ENCODE measurements around the gene KPNA3. TPM values are rescaled to one million over a fixed set of nuclear protein-coding genes. Genes with fewer than 3 reads are reported as not detected.

The KPNA3 gene
- total RNA-seq, 1 donor, result 36.7 TPM

GRCh38 chr13:49831455-49831854, 39.0 kb upstream of the KPNA3 start:
- TF ChIP-seq, protein P1, sequence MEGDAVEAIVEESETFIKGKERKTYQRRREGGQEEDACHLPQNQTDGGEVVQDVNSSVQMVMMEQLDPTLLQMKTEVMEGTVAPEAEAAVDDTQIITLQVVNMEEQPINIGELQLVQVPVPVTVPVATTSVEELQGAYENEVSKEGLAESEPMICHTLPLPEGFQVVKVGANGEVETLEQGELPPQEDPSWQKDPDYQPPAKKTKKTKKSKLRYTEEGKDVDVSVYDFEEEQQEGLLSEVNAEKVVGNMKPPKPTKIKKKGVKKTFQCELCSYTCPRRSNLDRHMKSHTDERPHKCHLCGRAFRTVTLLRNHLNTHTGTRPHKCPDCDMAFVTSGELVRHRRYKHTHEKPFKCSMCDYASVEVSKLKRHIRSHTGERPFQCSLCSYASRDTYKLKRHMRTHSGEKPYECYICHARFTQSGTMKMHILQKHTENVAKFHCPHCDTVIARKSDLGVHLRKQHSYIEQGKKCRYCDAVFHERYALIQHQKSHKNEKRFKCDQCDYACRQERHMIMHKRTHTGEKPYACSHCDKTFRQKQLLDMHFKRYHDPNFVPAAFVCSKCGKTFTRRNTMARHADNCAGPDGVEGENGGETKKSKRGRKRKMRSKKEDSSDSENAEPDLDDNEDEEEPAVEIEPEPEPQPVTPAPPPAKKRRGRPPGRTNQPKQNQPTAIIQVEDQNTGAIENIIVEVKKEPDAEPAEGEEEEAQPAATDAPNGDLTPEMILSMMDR (IDR thresholded peaks at IDR 0.05; ENCODE audit: insufficient read depth, low read depth, low read length), result no peak
- no peak overlapping the region for H3K4me3 ChIP-seq (ENCODE audit: low read depth, low read length)
- DNase-seq (ENCODE audit: low read depth), result no peak

GRCh38 chr13:49830721-49831120, 38.2 kb upstream of the KPNA3 start:
- TF ChIP-seq, protein P1 (IDR thresholded peaks at IDR 0.05; ENCODE audit: insufficient read depth, low read depth, low read length), result no peak
- no peak for DNase-seq (ENCODE audit: low read depth)
- H3K4me3 ChIP-seq (ENCODE audit: low read depth, low read length), result no peak overlapping the region

GRCh38 chr13:49829715-49830114, 37.2 kb upstream of the KPNA3 start:
- DNase-seq (ENCODE audit: low read depth), result no peak
- TF ChIP-seq, protein P1 (IDR thresholded peaks at IDR 0.05; ENCODE audit: insufficient read depth, low read depth, low read length), result no peak
- no peak overlapping the region for H3K4me3 ChIP-seq (ENCODE audit: low read depth, low read length)

- no peak overlapping the region for H3K4me3 ChIP-seq (ENCODE audit: low read depth, low read length)
- TF ChIP-seq, protein P1 (IDR thresholded peaks at IDR 0.05; ENCODE audit: insufficient read depth, low read depth, low read length), result no peak
- no peak for DNase-seq (ENCODE audit: low read depth)
Measured at GRCh38 chr13:49828453-49828852, 36.0 kb upstream of the KPNA3 start.

GRCh38 chr13:49827891-49828290, 35.4 kb upstream of the KPNA3 start:
- H3K4me3 ChIP-seq (ENCODE audit: low read depth, low read length), result no peak overlapping the region
- no peak for DNase-seq (ENCODE audit: low read depth)
- TF ChIP-seq, protein P1 (IDR thresholded peaks at IDR 0.05; ENCODE audit: insufficient read depth, low read depth, low read length), result no peak

DNA sequence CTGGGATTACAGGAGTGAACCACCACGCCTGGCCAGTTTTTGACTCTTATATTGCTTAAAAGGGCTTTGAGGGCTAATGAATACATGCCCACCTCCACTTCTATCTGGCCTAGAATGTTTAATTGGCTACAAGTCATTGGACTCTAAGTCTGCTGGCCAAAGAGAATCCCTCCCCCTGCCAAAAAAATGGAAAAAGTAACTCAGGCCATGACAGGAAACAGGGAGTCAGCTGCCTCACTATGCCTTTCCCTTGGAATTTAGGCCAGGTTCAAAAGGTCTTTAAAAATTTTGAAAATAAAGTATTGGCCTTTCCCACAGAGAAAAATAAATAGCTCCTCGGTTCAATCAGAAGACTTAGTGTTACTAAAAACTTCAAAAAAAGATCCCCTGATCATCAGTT, 34.9 kb upstream of the KPNA3 start:
- DNase-seq (ENCODE audit: low read depth), result no peak
- TF ChIP-seq, protein P1 (IDR thresholded peaks at IDR 0.05; ENCODE audit: insufficient read depth, low read depth, low read length), result no peak
- H3K4me3 ChIP-seq (ENCODE audit: low read depth, low read length), result no peak overlapping the region
